Astrocyte (in vitro differentiated cells and primary cell): ENCODE results near the gene WFDC9.

Experiments
- CTCF ChIP-seq: IDR thresholded peaks from 2 replicates; pipeline ENCODE4 v1.5.1; 2011; ENCODE audit warnings: low read depth, mild to moderate bottlenecking, inconsistent platforms, low read length, moderate library complexity; ENCODE audit not compliant: insufficient read depth
- EZH2 ChIP-seq: IDR thresholded peaks from 2 replicates; pipeline ENCODE4 v1.6.1; 2012; ENCODE audit warnings: mild to moderate bottlenecking, low read length, inconsistent platforms; ENCODE audit not compliant: insufficient read depth

GRCh38 chr20:45617591-45617990 lies 13.5 kb downstream of the WFDC9 start:
- TF ChIP-seq CTCF = no peak
- TF ChIP-seq EZH2 = no peak
